NCI-H460 (cell line): ENCODE results near the gene SCYGR3. TPM values are rescaled to one million over a fixed set of nuclear protein-coding genes. Genes with fewer than 3 reads are reported as not detected.
"Not testable (repeated sequence)": the region's sequence is repeated elsewhere in the genome, so short reads cannot be mapped to it uniquely, and the experiment has no call there.

Experiments used
- DNase-seq: peaks from one replicate; pipeline ENCODE4 v3.0.0-alpha.2; 2016; ENCODE audit warnings: low read depth; ENCODE audit errors: extremely low read depth
- total RNA-seq: library from RNA; depleted of rRNA; stranded (reverse); fragments of >200 nt; shearing (Covaris generic); gene quantifications from 2 replicates; pipeline ENCODE4 v1.2.3, GENCODE V29; 2014

SCYGR3 gene
- total RNA-seq, 1 experiment from 2014 or later = not detected

DNA sequence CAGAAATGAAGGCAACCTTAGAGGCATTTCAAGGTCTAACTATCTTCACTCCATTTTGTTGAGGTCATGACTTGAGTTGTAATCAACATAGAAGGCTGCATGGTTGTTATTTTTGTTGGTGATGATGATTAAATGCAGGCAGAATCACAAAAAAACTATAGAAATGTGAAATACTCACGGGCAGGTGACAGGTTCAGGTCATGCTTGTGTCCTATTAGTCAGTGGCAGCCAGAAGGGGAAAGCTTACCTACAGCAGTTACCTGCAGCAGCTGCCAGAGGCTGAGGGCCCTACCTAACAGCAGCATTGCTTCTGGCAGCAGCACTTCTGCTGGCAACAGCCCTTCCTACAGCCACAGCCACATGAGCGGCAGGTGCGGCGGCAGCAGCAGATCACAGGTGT lies 394 bp downstream of the SCYGR3 start:
- no peak for DNase-seq

- no peak for DNase-seq
These were observed 1.4 kb downstream of the SCYGR3 start for GRCh38 chr2:227613272-227613660.

- no peak for DNase-seq
These were observed 1.9 kb downstream of the SCYGR3 start for GRCh38 chr2:227612546-227613271.

DNA sequence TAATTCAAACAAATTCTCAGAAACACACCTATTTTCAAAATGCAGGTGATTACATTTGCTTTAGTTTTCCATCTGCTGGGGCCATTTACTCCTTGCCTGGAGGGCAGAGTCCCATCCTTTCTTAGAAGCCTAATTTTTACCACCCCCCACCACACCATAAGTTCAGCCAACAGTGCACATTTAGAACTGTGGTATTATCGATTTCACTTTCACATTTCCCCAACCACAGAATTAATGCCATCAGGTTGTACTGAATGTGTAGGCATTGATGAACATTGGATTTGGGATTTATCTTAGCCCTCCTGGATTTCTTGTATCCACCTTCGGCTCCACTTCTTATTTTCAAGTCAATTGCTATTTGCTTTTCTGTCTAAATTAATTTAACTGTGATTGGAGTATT lies 4.5 kb downstream of the SCYGR3 start:
- DNase-seq = no peak

GRCh38 chr2:227608561-227609338 lies 5.9 kb downstream of the SCYGR3 start:
- no peak for DNase-seq

DNA sequence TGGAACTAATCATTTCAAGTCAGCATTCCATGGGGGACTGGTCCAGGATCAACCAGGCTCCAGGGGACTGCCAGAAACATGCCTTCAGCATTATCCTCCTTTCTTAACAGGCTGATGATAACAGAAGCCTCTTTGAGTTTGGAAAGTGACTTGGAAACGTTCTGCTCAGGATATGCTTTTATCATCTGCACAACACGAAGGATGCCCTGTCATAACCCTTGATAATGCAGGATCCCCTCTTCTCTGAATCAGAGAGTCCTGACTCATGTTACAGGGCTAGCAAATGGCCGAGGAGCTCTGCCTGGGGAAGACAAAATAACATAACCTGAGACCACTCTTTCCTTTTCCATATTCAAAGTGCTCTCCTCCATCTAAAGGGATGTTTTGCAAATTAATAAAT lies 6.7 kb downstream of the SCYGR3 start:
- DNase-seq = no peak

DNA sequence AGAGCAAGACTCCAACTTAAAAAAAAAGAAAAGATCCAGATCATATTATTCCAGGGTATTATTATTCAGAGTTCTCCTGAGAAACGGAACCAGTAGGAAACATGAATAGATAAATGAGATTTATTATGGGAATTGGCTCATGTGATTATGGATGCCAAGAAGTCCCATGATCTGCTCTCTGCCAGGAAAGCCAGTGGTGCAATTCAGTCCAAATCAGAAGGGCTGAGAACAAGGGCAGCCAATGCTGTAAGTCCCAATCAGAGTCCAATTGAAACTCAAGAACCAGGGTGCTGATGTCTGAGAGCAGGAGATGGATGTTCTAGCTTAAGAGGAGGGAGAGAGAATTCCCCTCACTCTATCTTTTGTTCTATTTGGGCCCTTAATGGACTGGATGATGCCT lies 8.2 kb downstream of the SCYGR3 start:
- no peak for DNase-seq

GRCh38 chr2:227602358-227602757 lies 12.3 kb downstream of the SCYGR3 start:
- no peak for DNase-seq

GRCh38 chr2:227598835-227599503 lies 15.7 kb downstream of the SCYGR3 start, which contains the start of gene SCYGR2:
TSS of gene SCYGR2 (plus strand) at chr2:227598893. CDS start at chr2:227598893, 0 bp downstream.
- DNase-seq = not testable (repeated sequence)

DNA sequence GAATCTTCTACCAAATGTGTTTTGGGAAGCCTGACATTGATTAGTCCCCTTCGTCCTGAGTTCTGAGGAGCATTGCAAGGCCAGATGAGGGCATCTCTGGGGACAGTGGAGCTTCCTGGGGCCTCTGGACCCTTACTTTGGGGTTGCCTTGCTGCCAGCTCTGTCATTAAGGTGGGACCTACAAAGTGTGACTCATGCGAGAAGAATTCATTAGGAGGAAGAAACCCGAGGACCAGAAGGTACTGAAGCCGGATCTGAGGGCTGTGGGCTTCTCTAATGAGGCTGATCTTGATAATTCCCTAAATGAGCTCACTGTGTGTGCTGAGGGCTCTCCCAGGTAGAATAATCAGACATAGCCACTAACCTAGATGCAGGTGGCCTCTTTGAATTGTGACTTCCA lies 16.6 kb downstream of the SCYGR3 start:
- DNase-seq = no peak

- no peak for DNase-seq
These were observed 17.6 kb downstream of the SCYGR3 start for GRCh38 chr2:227597036-227597435.

DNA sequence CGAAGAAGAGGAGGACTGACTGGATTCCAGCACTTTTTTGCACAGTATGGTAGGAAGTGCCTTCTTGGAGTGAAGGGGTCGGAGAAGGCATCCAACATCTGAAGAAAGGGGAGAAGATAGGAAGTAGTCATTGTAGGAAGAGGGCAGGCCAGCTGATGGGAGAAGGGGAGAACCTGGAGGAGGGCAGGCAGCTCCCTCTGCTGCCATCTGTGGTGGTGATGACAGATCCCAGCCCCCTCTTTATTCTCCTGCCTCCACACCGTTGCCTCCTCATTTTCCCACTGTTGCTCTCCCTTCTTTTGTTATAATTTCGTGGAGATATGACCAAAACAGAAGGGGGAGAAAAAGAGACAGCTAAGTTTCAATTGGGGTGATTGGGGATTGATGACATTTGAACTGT lies 18.8 kb downstream of the SCYGR3 start:
- DNase-seq = no peak

GRCh38 chr2:227592694-227593387 lies 21.8 kb downstream of the SCYGR3 start:
- no peak for DNase-seq

GRCh38 chr2:227582369-227582768 lies 32.3 kb downstream of the SCYGR3 start:
- DNase-seq = no peak

DNA sequence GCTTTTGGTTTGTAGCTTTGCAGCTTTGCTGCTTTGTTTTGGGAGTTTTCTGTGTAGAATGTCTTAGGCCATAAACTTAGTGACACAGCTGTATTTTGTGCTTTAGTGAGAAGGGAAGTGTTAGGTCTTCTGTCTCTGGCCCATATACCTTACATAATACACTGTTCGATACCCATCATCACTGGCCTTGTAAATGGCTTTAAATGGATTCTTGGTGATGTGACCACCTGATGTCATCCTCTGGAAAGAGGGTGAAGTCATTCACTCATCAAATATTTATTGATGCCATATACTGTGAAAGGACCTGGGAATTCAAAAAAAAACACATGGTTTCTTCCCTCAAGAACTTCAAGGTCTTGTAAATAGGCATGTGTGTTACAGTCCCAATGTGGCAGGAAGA lies 34.8 kb downstream of the SCYGR3 start:
- no peak for DNase-seq

GRCh38 chr2:227578642-227579041 lies 36.0 kb downstream of the SCYGR3 start:
- no peak for DNase-seq

- no peak for DNase-seq
These were observed 37.1 kb downstream of the SCYGR3 start for GRCh38 chr2:227577555-227577954.

DNA sequence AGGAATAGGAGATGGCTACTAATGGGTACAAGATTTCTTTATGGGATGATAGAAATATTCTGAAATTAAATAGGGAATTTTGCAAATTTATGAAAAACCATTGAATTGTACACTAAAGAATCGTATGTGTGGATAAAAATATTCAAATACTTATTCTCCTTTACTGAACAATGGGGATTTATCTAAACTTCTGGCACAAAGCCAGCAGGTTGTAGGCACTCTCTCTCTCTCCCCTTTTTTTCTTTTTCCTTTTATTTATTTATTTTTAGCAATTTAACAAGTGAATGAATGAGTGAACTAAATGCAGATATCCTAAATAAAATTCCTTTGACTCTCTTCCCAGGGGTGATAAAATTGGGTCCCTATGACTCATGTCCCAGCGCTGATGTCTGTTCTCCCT lies 37.8 kb downstream of the SCYGR3 start:
- no peak for DNase-seq

DNA sequence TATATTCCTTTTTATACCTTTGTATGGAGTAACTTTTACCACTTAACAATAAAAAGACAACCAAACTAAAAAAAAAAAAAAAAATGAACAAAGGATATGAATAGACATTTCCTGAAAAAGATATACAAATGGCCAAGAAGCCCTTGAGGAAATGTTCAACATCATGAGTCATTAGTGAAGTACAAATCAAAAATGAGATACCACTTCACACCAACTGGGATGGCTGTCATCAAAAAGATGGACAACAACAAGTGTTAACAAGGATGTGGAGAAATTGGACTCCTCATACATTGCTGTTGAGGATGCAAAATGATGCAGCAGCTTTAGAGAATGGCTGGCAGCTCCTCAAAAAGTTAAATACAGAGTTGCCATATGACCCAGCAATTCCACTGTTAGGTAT lies 38.5 kb downstream of the SCYGR3 start:
- DNase-seq = no peak

DNA sequence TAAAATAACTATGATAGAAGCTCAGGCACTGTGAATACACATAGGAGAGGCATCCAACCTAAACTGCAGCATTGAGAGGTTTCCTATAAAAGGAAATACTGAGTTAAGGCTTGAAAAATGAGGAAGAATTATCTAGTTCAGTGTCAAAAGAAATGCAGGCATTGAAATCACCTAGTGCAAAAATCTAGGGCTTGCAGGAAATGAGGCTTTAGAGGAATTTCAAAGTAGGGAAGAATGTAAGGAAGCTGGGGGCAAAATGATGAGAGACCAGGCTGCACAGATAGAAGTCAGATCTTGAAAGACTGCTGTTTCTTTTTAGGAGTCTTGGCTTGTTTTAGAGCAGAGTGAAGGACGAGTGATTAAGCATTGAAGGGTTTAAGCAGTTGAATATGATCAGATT lies 44.0 kb downstream of the SCYGR3 start:
- no peak for DNase-seq

DNA sequence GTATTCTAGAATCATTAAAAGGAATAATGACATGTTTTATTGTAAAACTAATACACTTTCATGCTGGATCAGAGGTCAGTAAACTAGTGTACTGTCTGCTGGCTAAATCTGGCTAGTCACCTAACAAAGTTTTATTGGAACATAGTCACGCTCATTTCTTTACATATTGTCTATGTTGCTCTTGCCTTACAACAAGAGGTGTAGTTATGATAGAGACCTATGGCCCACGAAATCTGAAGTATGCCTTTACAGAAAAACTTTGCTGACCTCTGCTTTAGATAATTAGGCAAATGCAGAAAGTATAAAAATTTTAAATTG lies 45.8 kb downstream of the SCYGR3 start:
- DNase-seq = no peak
